IMR-90 (cell line): ENCODE results near the gene PDIA3. TPM values are rescaled to one million over a fixed set of nuclear protein-coding genes. Genes with fewer than 3 reads are reported as not detected.

Experiments used
- ATAC-seq: fragments of 200-7000 bp; cut with Tn5 transposase; 2 replicates; pipeline ENCODE4 v1.9.1; 2020; ENCODE audit warnings: low read depth, mild to moderate bottlenecking, moderate library complexity
- BruUV-seq: library from RNA; stranded (reverse); fragments of 400-500 nt; replicated peaks from 2 replicates; lab custom pipeline; 2021; lab: Mats Ljungman, UMichigan
- CTCF ChIA-PET: fragments of 300-600 bp; formaldehyde crosslinking; extraction: SDS; loops from one replicate; lab custom pipeline; 2021; ENCODE audit warnings: antibody characterized with exemption; lab: Yijun Ruan, JAX
- POLR2A ChIA-PET: fragments of 300-600 bp; sonication (Branson Sonifier 250); formaldehyde crosslinking; loops from one replicate; lab custom pipeline; 2022; ENCODE audit warnings: antibody characterized with exemption; ENCODE audit not compliant: unreplicated experiment; lab: Charles Lee
- DNase-seq: peaks from one replicate; pipeline ENCODE4 v3.0.0; 2013
- H2AFZ ChIP-seq: replicated peaks from 2 replicates; pipeline ENCODE3; 2013; ENCODE audit warnings: low read length, mild to moderate bottlenecking; ENCODE audit not compliant: poor library complexity
- H2AK5ac ChIP-seq: 2 replicates; pipeline ENCODE4 v1.6.1; 2013; ENCODE audit warnings: low read depth, low read length, inconsistent platforms
- H2AK9ac ChIP-seq: replicated peaks from 2 replicates; pipeline ENCODE3; 2013; ENCODE audit warnings: mild to moderate bottlenecking, low read depth, low read length, moderate library complexity; ENCODE audit not compliant: poor library complexity
- H2BK120ac ChIP-seq: 2 replicates; pipeline ENCODE4 v1.6.1; 2013; ENCODE audit warnings: low read depth, low read length, inconsistent platforms
- H2BK15ac ChIP-seq: 3 replicates; pipeline ENCODE4 v1.6.1; 2013; ENCODE audit warnings: low read depth, low read length, inconsistent platforms
- H2BK20ac ChIP-seq: 2 replicates; pipeline ENCODE4 v1.6.1; 2013; ENCODE audit warnings: low read depth, mild to moderate bottlenecking, inconsistent platforms, low read length, moderate library complexity
- H2BK5ac ChIP-seq: 2 replicates; pipeline ENCODE4 v1.6.1; 2013; ENCODE audit warnings: mild to moderate bottlenecking, low read depth, low read length, inconsistent platforms; ENCODE audit not compliant: poor library complexity, severe bottlenecking
- H3K14ac ChIP-seq: replicated peaks from 2 replicates; pipeline ENCODE4 v1.6.1; 2013; ENCODE audit warnings: low read depth, low read length, inconsistent platforms
- H3K18ac ChIP-seq: 2 replicates; pipeline ENCODE4 v1.6.1; 2013; ENCODE audit warnings: low read depth, low read length, control low read depth
- H3K23ac ChIP-seq: 2 replicates; pipeline ENCODE4 v1.6.1; 2013; ENCODE audit warnings: low read depth, low read length, inconsistent platforms
- H3K27ac ChIP-seq: 2 replicates; pipeline ENCODE4 v1.5.1; 2013; ENCODE audit warnings: mild to moderate bottlenecking, control low read depth, low read length; ENCODE audit not compliant: insufficient read depth
- H3K27me3 ChIP-seq: 2 replicates; pipeline ENCODE4 v1.6.1; 2013; ENCODE audit warnings: low read length; ENCODE audit not compliant: control insufficient read depth, insufficient read depth
- H3K36me3 ChIP-seq: 2 replicates; pipeline ENCODE4 v1.6.1; 2013; ENCODE audit warnings: low read length, mixed read lengths; ENCODE audit not compliant: control insufficient read depth, insufficient read depth
- H3K4ac ChIP-seq: 2 replicates; pipeline ENCODE4 v1.6.1; 2013; ENCODE audit warnings: low read depth, low read length, inconsistent platforms
- H3K4me1 ChIP-seq: 2 replicates; pipeline ENCODE4 v1.6.1; 2013; ENCODE audit warnings: low read length, mixed read lengths; ENCODE audit not compliant: control insufficient read depth, insufficient read depth
- H3K4me2 ChIP-seq: 2 replicates; pipeline ENCODE4 v1.6.1; 2013; ENCODE audit warnings: low read depth, mild to moderate bottlenecking, control low read depth, low read length, moderate library complexity
- H3K4me3 ChIP-seq: 2 replicates; pipeline ENCODE4 v1.5.1; 2013; ENCODE audit warnings: low read depth, mild to moderate bottlenecking, control low read depth, low read length, moderate library complexity; ENCODE audit not compliant: insufficient read depth
- H3K56ac ChIP-seq: 2 replicates; pipeline ENCODE4 v1.6.1; 2013; ENCODE audit warnings: low read length, inconsistent platforms; ENCODE audit not compliant: insufficient read depth; ENCODE audit errors: extremely low read depth
- H3K79me1 ChIP-seq, 2 experiments: 2 replicates each; pipeline ENCODE4 v1.6.1; 2013; ENCODE audit warnings: low read length in 2 of 2, inconsistent platforms in 1 of 2, low read depth in 1 of 2
- H3K9ac ChIP-seq: 2 replicates; pipeline ENCODE4 v1.6.1; 2013; ENCODE audit warnings: low read depth, low read length, control low read depth
- H3K9me1 ChIP-seq: 2 replicates; pipeline ENCODE4 v1.6.1; 2013; ENCODE audit warnings: low read length, inconsistent platforms; ENCODE audit not compliant: insufficient read depth
- H3K9me3 ChIP-seq: 2 replicates; pipeline ENCODE4 v1.6.1; 2013; ENCODE audit warnings: low read length; ENCODE audit not compliant: control insufficient read depth, insufficient read depth
- H4K20me1 ChIP-seq: 2 replicates; pipeline ENCODE4 v1.6.1; 2013; ENCODE audit warnings: low read length, inconsistent platforms; ENCODE audit not compliant: insufficient read depth
- H4K5ac ChIP-seq: 2 replicates; pipeline ENCODE4 v1.6.1; 2013; ENCODE audit warnings: mild to moderate bottlenecking, low read depth, low read length, control low read depth
- H4K8ac ChIP-seq, 2 experiments: 2 replicates each; pipeline ENCODE4 v1.6.1; 2013; ENCODE audit warnings: low read depth in 2 of 2, low read length in 2 of 2, control low read depth in 1 of 2, inconsistent platforms in 1 of 2
- H4K91ac ChIP-seq: 2 replicates; pipeline ENCODE4 v1.6.1; 2013; ENCODE audit warnings: low read depth, low read length, inconsistent platforms; ENCODE audit not compliant: insufficient read depth
- BHLHE40 ChIP-seq: fragments of 150-350 bp; IDR thresholded peaks from 2 replicates; pipeline ENCODE4 v1.6.1; 2016; ENCODE audit warnings: mild to moderate bottlenecking, low read depth, low read length
- CEBPB ChIP-seq: IDR thresholded peaks from 2 replicates; pipeline ENCODE4 v1.6.1; 2012; ENCODE audit warnings: low read depth, low read length, improper control_type of control experiment
- CHD1 ChIP-seq: IDR thresholded peaks from 2 replicates; pipeline ENCODE4 v1.6.1; 2012; ENCODE audit warnings: low read depth, low read length, improper control_type of control experiment
- FOS ChIP-seq: fragments of 150-350 bp; IDR thresholded peaks from 2 replicates; pipeline ENCODE4 v1.6.1; 2016; ENCODE audit warnings: low read depth, low read length
- MAFK ChIP-seq: IDR thresholded peaks from 2 replicates; pipeline ENCODE4 v1.6.1; 2012; ENCODE audit warnings: low read depth, low read length, improper control_type of control experiment
- MAZ ChIP-seq: IDR thresholded peaks from 2 replicates; pipeline ENCODE4 v1.6.1; 2012; ENCODE audit warnings: low read depth, mild to moderate bottlenecking, low read length, improper control_type of control experiment, moderate library complexity, borderline replicate concordance
- MXI1 ChIP-seq: IDR thresholded peaks from 2 replicates; pipeline ENCODE4 v1.6.1; 2012; ENCODE audit warnings: low read depth, mild to moderate bottlenecking, low read length, moderate library complexity, borderline replicate concordance
- NFE2L2 ChIP-seq: fragments of 150-350 bp; IDR thresholded peaks from 2 replicates; pipeline ENCODE4 v1.6.1; 2016; ENCODE audit warnings: low read depth, mild to moderate bottlenecking, low read length
- POLR2A ChIP-seq: IDR thresholded peaks from 2 replicates; pipeline ENCODE4 v1.6.1; 2012; ENCODE audit warnings: mild to moderate bottlenecking, low read depth, low read length
- RAD21 ChIP-seq: IDR thresholded peaks from 2 replicates; pipeline ENCODE4 v1.6.1; 2012; ENCODE audit warnings: low read length, improper control_type of control experiment
- RCOR1 ChIP-seq: IDR thresholded peaks from 2 replicates; pipeline ENCODE4 v1.6.1; 2012; ENCODE audit warnings: mild to moderate bottlenecking, low read length, improper control_type of control experiment; ENCODE audit not compliant: insufficient replicate concordance
- RFX5 ChIP-seq: IDR thresholded peaks from 2 replicates; pipeline ENCODE4 v1.8.0; 2012; ENCODE audit warnings: low read depth, mild to moderate bottlenecking, low read length, moderate library complexity
- SMC3 ChIP-seq: fragments of 150-350 bp; IDR thresholded peaks from 2 replicates; pipeline ENCODE4 v1.6.1; 2016; ENCODE audit warnings: low read depth, mild to moderate bottlenecking, antibody characterized with exemption, low read length, moderate library complexity
- whole genome bisulfite sequencing, 2 experiments: methylation state at CpG; one replicate each; pipeline versions ENCODE4 v1.1.5 to v1.1.7; 2013; ENCODE audit warnings: missing lambda C conversion rate in 2 of 2; ENCODE audit not compliant: insufficient read length in 1 of 2; ENCODE audit errors: extremely low coverage in 2 of 2; 5-methylcytosine and 5-hydroxymethylcytosine counted together
- dilution Hi-C: fragments of 300-500 bp; cut with HindIII; formaldehyde crosslinking; loops from one replicate; pipeline ENCODE4 v1.14.3; 2018; ENCODE audit warnings: low sequenced_read_pairs; ENCODE audit not compliant: unreplicated experiment
- in situ Hi-C: fragments of 300-500 bp; cut with MboI; formaldehyde crosslinking; loops from 3 replicates; pipeline ENCODE4 v1.14.3; 2019; ENCODE audit warnings: low sequenced_read_pairs, inconsistent platforms, mixed read lengths
- intact Hi-C: fragments of 100-400 bp; cut with micrococcal nuclease; formaldehyde crosslinking; loops from 2 replicates; pipeline ENCODE4 v1.10.0; 2022
- polyA plus RNA-seq, 3 experiments: library from polyadenylated mRNA; depleted of rRNA; stranded (reverse); fragments of >200 nt; gene quantifications; 2 replicates each; pipeline ENCODE4 v1.2.3, GENCODE V29; 2012; ENCODE audit warnings: low replicate concordance in 1 of 3
- total RNA-seq: library from RNA; depleted of rRNA; stranded (reverse); fragments of >200 nt; gene quantifications from 2 replicates; pipeline ENCODE4 v1.2.3, GENCODE V29; 2012
- TF ChIP-seq, protein P1 (sequence below): conservative IDR thresholded peaks from 2 replicates; pipeline ENCODE4 v1.5.1; 2012; ENCODE audit warnings: mild to moderate bottlenecking, low read depth, low read length, improper control_type of control experiment
- TF ChIP-seq, protein P2 (sequence below): fragments of 150-350 bp; IDR thresholded peaks from 2 replicates; pipeline ENCODE4 v1.6.1; 2017; ENCODE audit warnings: mild to moderate bottlenecking, antibody characterized with exemption, low read length, low read depth
- TF ChIP-seq, protein P3 (sequence below): fragments of 150-350 bp; IDR thresholded peaks from 2 replicates; pipeline ENCODE4 v1.6.1; 2016; ENCODE audit warnings: low read depth, mild to moderate bottlenecking, low read length, moderate library complexity, borderline replicate concordance

Gene PDIA3
- total and polyA plus RNA-seq, 2 of the 4 experiments (the other 2 are of a cell fraction) = 103 to 396 TPM

DNA sequence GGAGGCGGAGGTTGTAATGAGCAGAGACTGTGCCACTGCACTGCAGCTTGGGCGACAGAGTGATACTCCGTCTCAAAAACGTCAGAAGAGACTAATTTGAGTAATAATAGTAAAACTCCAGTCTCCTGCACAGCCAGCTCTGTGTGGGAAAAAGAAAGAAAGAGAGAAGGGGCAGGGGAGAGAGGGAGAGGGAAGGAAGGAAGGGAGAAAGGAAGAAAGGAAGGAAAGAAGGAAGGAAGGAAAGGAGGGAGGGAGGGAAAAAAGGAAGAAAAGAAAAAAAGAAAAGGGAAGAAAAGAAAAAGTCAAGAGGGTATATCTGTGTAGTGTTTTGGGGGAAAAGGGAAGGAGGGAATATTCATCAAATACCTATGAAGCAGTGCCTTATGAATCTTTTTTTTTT, 23.1 kb upstream of the PDIA3 start:
- Histone ChIP-seq H2BK20ac (no peak overlapping the region), H3K4me1 (no peaks in the 10 kb centered on the region), H3K9me1 (no peaks in the 10 kb centered on the region), H3K23ac (no peak overlapping the region), H4K20me1 (no peaks in the 10 kb centered on the region), H2AK5ac (no peak overlapping the region), H2BK15ac (no peak overlapping the region), H4K8ac (no peak overlapping the region), H2AK9ac (no peak overlapping the region), H3K9ac (no peak overlapping the region), H3K18ac (no peak overlapping the region), H3K9me3 (no peaks in the 10 kb centered on the region), H3K36me3 (no peaks in the 10 kb centered on the region), H2BK120ac (no peak overlapping the region), H2BK5ac (no peak overlapping the region), H2AFZ (no peak overlapping the region), H4K91ac (no peak overlapping the region), H3K56ac (no peak overlapping the region), H4K5ac (no peak overlapping the region), H3K4me3 (no peak overlapping the region), H3K4me2 (no peak overlapping the region), H3K27me3 (peaks cover 14% of the 10 kb centered on the region), H3K4ac (no peak overlapping the region), H3K14ac (no peak overlapping the region), H3K27ac (no peak overlapping the region), H3K79me1 (no peaks in the 10 kb centered on the region)
- no TSS peak for BruUV-seq
- intact Hi-C loops = no loop called here
- ATAC-seq (no peak), DNase-seq (no peak)
- no CpG with 5 or more reads among the region's 4 CpGs for WGBS, 2 experiments
- TF ChIP-seq MAZ = no peak
- no peak for TF ChIP-seq NFE2L2
- TF ChIP-seq, protein P1, sequence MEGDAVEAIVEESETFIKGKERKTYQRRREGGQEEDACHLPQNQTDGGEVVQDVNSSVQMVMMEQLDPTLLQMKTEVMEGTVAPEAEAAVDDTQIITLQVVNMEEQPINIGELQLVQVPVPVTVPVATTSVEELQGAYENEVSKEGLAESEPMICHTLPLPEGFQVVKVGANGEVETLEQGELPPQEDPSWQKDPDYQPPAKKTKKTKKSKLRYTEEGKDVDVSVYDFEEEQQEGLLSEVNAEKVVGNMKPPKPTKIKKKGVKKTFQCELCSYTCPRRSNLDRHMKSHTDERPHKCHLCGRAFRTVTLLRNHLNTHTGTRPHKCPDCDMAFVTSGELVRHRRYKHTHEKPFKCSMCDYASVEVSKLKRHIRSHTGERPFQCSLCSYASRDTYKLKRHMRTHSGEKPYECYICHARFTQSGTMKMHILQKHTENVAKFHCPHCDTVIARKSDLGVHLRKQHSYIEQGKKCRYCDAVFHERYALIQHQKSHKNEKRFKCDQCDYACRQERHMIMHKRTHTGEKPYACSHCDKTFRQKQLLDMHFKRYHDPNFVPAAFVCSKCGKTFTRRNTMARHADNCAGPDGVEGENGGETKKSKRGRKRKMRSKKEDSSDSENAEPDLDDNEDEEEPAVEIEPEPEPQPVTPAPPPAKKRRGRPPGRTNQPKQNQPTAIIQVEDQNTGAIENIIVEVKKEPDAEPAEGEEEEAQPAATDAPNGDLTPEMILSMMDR = no peak
- TF ChIP-seq RFX5 = no peak
- no peak for TF ChIP-seq SMC3
- TF ChIP-seq, protein P2, sequence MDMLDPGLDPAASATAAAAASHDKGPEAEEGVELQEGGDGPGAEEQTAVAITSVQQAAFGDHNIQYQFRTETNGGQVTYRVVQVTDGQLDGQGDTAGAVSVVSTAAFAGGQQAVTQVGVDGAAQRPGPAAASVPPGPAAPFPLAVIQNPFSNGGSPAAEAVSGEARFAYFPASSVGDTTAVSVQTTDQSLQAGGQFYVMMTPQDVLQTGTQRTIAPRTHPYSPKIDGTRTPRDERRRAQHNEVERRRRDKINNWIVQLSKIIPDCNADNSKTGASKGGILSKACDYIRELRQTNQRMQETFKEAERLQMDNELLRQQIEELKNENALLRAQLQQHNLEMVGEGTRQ = no peak
- no peak for TF ChIP-seq BHLHE40
- no peak for TF ChIP-seq MXI1
- TF ChIP-seq POLR2A = no peak
- no peak for TF ChIP-seq FOS
- TF ChIP-seq RAD21 = no peak
- no peak for TF ChIP-seq RCOR1
- TF ChIP-seq CHD1 = no peak
- TF ChIP-seq, protein P3, sequence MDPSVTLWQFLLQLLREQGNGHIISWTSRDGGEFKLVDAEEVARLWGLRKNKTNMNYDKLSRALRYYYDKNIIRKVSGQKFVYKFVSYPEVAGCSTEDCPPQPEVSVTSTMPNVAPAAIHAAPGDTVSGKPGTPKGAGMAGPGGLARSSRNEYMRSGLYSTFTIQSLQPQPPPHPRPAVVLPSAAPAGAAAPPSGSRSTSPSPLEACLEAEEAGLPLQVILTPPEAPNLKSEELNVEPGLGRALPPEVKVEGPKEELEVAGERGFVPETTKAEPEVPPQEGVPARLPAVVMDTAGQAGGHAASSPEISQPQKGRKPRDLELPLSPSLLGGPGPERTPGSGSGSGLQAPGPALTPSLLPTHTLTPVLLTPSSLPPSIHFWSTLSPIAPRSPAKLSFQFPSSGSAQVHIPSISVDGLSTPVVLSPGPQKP = no peak
- no peak for TF ChIP-seq MAFK
- TF ChIP-seq CEBPB = no peak
- ChIA-PET POLR2A (no interaction called here), CTCF (no interaction called here)
- in situ Hi-C loops = no loop called here
- dilution Hi-C loops = no loop called here
